ENCODE results near the gene FGF14. TPM values are rescaled to one million over a fixed set of nuclear protein-coding genes. Genes with fewer than 3 reads are reported as not detected.

The FGF14 gene
- total RNA-seq, 1 experiment from 2014 or later = not detected

DNA sequence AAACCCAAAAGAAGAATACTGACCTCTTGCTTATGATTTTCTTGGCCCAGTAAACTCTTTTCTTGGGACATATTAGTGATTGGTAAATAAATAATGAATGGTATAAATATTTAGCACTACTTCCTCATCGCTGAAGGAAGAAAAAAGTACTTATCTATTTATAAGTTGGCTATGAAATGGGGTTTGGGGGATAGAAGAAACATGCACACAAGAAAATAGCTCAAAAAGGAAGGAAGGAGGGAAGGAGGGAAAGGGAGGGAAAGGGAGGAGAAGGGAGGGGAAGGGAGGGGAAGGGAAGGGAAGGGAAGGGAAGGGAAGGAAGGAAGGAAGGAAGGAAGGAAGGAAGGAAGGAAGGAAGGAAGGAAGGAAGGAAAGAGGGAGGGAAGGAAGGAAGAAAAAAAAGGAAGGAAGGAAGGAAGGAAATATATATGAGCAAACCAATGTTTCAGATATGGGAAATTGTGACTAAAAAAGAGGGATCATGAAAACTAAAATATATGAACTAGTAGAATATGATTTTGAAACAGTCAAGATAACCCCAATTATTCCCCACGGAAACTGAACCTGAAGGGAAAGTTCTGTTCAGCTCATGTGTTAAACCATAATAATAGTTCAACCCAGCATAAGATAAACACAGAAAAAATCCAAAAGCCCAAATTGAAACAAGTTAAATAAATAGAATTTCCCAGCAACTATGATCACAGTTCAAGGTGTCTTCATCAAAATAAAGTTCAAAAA lies 75.3 kb downstream of the FGF14 start:
- POLR2A ChIA-PET (ENCODE audit: unreplicated experiment) = no interaction called here
- ATAC-seq = no peak
- H2AFZ ChIP-seq (ENCODE audit: low read length) = no peak overlapping the region

DNA sequence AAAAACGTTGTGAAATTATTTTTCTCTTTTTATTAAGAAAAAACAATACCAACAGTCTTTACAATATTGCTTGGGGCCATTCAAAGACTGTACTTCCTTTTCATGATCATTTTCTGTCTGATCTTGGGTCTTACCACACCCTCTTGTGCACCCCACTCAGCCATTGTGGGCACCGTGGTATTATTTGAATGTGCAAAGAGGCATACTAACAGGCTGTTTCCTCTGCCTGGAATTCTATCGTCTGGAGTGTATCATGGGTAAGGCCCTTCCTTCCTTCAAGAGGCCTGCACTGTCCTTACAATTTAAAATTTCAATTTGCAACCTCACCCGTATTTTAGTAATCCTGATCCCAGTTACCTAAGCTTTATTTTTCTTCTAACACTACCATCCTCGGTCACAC lies 76.5 kb downstream of the FGF14 start:
- H3K9me2 ChIP-seq (replicated peaks; ENCODE audit: low read length) = no peaks in the 10 kb centered on the region
- H3K4me2 ChIP-seq (ENCODE audit: low read length) = no peak overlapping the region
- ATAC-seq = no peak
- intact Hi-C loops (cut with micrococcal nuclease) = no loop called here
- H3K27me3 ChIP-seq (ENCODE audit: low read length) = no peaks in the 10 kb centered on the region; the same call in 1 of the 2 replicates
- no TSS peak for BruUV-seq (replicated peaks)
- H3K79me2 ChIP-seq (ENCODE audit: low read length) = no peaks in the 10 kb centered on the region
- no peaks in the 10 kb centered on the region for H4K20me1 ChIP-seq (ENCODE audit: low read length)
- H3K9ac ChIP-seq (ENCODE audit: low read length) = no peak overlapping the region
- H3F3A ChIP-seq (ENCODE audit: low read length, unreplicated experiment) = no peaks in the 10 kb centered on the region
- POLR2A ChIA-PET (ENCODE audit: unreplicated experiment) = no interaction called here
- TF ChIP-seq EZH2phosphoT487 (IDR thresholded peaks at IDR 0.05; ENCODE audit: borderline replicate concordance, low read length) = no peak
- TF ChIP-seq EZH2 (IDR thresholded peaks at IDR 0.05; ENCODE audit: low read length, unreplicated experiment) = no peak
- TF ChIP-seq, protein P1, sequence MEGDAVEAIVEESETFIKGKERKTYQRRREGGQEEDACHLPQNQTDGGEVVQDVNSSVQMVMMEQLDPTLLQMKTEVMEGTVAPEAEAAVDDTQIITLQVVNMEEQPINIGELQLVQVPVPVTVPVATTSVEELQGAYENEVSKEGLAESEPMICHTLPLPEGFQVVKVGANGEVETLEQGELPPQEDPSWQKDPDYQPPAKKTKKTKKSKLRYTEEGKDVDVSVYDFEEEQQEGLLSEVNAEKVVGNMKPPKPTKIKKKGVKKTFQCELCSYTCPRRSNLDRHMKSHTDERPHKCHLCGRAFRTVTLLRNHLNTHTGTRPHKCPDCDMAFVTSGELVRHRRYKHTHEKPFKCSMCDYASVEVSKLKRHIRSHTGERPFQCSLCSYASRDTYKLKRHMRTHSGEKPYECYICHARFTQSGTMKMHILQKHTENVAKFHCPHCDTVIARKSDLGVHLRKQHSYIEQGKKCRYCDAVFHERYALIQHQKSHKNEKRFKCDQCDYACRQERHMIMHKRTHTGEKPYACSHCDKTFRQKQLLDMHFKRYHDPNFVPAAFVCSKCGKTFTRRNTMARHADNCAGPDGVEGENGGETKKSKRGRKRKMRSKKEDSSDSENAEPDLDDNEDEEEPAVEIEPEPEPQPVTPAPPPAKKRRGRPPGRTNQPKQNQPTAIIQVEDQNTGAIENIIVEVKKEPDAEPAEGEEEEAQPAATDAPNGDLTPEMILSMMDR (conservative IDR thresholded peaks at IDR 0.05; ENCODE audit: low read depth, low read length) = no peak
- no peaks in the 10 kb centered on the region for H3K36me3 ChIP-seq (ENCODE audit: low read depth, low read length)
- no peak for DNase-seq
- no peaks in the 10 kb centered on the region for H3K4me1 ChIP-seq (ENCODE audit: insufficient read depth, low read length)
- H3K4me3 ChIP-seq (ENCODE audit: low read length) = no peak overlapping the region
- no peaks in the 10 kb centered on the region for H3K9me3 ChIP-seq (ENCODE audit: low read length)
- no peak overlapping the region for H2AFZ ChIP-seq (ENCODE audit: low read length)
- no peak overlapping the region for H3K27ac ChIP-seq (ENCODE audit: low read length)
- CTCF ChIA-PET = no interaction called here

More for the DNA sequence above, 75.3 kb downstream of the FGF14 start:
- DNase-seq = no peak
- H3K9me3 ChIP-seq (ENCODE audit: low read length) = no peaks in the 10 kb centered on the region
- no peaks in the 10 kb centered on the region for H4K20me1 ChIP-seq (ENCODE audit: low read length)
- no peak overlapping the region for H3K4me2 ChIP-seq (ENCODE audit: low read length)
- H3F3A ChIP-seq (ENCODE audit: low read length, unreplicated experiment) = no peaks in the 10 kb centered on the region
- H3K4me3 ChIP-seq (ENCODE audit: low read length) = no peak overlapping the region
- intact Hi-C loops (cut with micrococcal nuclease) = no loop called here
- no peaks in the 10 kb centered on the region; the same call in 1 of the 2 replicates for H3K27me3 ChIP-seq (ENCODE audit: low read length)
- no peak overlapping the region for H3K9ac ChIP-seq (ENCODE audit: low read length)
- H3K27ac ChIP-seq (ENCODE audit: low read length) = no peak overlapping the region
- no peaks in the 10 kb centered on the region for H3K36me3 ChIP-seq (ENCODE audit: low read depth, low read length)
- CTCF ChIA-PET = no interaction called here
- no peaks in the 10 kb centered on the region for H3K4me1 ChIP-seq (ENCODE audit: insufficient read depth, low read length)
- H3K9me2 ChIP-seq (replicated peaks; ENCODE audit: low read length) = no peaks in the 10 kb centered on the region
- TF ChIP-seq, protein P1 (conservative IDR thresholded peaks at IDR 0.05; ENCODE audit: low read depth, low read length) = no peak
- no peak for TF ChIP-seq EZH2phosphoT487 (IDR thresholded peaks at IDR 0.05; ENCODE audit: borderline replicate concordance, low read length)
- no peak for TF ChIP-seq EZH2 (IDR thresholded peaks at IDR 0.05; ENCODE audit: low read length, unreplicated experiment)
- H3K79me2 ChIP-seq (ENCODE audit: low read length) = no peaks in the 10 kb centered on the region
- no TSS peak for BruUV-seq (replicated peaks)

DNA sequence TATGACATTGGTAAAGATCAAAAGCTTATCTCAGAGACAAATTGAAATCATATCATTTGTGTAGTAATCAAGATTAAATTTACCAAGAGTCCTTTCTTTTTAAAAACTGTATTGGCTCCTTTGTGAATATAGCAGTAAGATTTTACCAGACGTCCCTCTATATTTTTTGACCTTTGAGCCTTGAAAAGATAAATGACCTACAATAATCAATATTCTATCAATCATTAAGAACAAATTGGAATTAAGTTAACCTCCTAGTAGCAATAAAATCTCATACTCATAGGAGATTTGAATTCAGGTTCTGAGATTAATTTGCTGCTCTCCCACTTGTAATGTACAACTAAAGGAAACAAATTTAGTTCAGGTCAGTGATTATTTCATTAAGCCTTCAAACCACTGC lies 78.3 kb downstream of the FGF14 start:
- no peak for ATAC-seq
- H3K9me2 ChIP-seq (replicated peaks; ENCODE audit: low read length) = no peaks in the 10 kb centered on the region
- ChIA-PET CTCF (no interaction called here), POLR2A (ENCODE audit: unreplicated experiment) (no interaction called here)
- H3K4me2 ChIP-seq (ENCODE audit: low read length) = no peak overlapping the region
- H3K4me1 ChIP-seq (ENCODE audit: insufficient read depth, low read length) = no peaks in the 10 kb centered on the region
- no peaks in the 10 kb centered on the region for H3K79me2 ChIP-seq (ENCODE audit: low read length)
- no peaks in the 10 kb centered on the region for H3F3A ChIP-seq (ENCODE audit: low read length, unreplicated experiment)
- H3K36me3 ChIP-seq (ENCODE audit: low read depth, low read length) = no peaks in the 10 kb centered on the region
- intact Hi-C loops (cut with micrococcal nuclease) = no loop called here
- no peak overlapping the region for H3K9ac ChIP-seq (ENCODE audit: low read length)
- no peaks in the 10 kb centered on the region; the same call in 1 of the 2 replicates for H3K27me3 ChIP-seq (ENCODE audit: low read length)
- no peak overlapping the region for H2AFZ ChIP-seq (ENCODE audit: low read length)
- no peaks in the 10 kb centered on the region for H3K9me3 ChIP-seq (ENCODE audit: low read length)
- H4K20me1 ChIP-seq (ENCODE audit: low read length) = no peaks in the 10 kb centered on the region
- BruUV-seq (replicated peaks) = no TSS peak
- no peak for DNase-seq
- TF ChIP-seq EZH2 (IDR thresholded peaks at IDR 0.05; ENCODE audit: low read length, unreplicated experiment) = no peak
- TF ChIP-seq, protein P1 (conservative IDR thresholded peaks at IDR 0.05; ENCODE audit: low read depth, low read length) = no peak
- H3K27ac ChIP-seq (ENCODE audit: low read length) = no peak overlapping the region
- no peak overlapping the region for H3K4me3 ChIP-seq (ENCODE audit: low read length)

All from PC-3 (cell line).